HL-60 (cell line): ENCODE measurements around the gene KLF6.

Experiments
- DNase-seq, 2 experiments: peaks; one replicate each; pipeline ENCODE4 v3.0.0-alpha.2; 2010 to 2020; ENCODE audit warnings: low read depth in 1 of 2, low spot score in 1 of 2
- H3K27ac ChIP-seq: fragments of 250-450 bp; sonication (Bioruptor Pico); replicated peaks from 2 replicates; pipeline ENCODE4 v1.5.1; 2020; ENCODE audit warnings: mild to moderate bottlenecking, moderate library complexity
- H3K27me3 ChIP-seq: fragments of 250-450 bp; sonication (Bioruptor Pico); 2 replicates; pipeline ENCODE4 v1.5.1; 2021; ENCODE audit warnings: mild to moderate bottlenecking, moderate library complexity; ENCODE audit not compliant: insufficient read depth, poor library complexity, severe bottlenecking
- H3K4me3 ChIP-seq: replicated peaks from 2 replicates; pipeline ENCODE4 v1.5.1; 2011; ENCODE audit warnings: mild to moderate bottlenecking, control low read depth, low read length; ENCODE audit not compliant: insufficient read depth
- GABPA ChIP-seq: IDR thresholded peaks from 2 replicates; pipeline ENCODE4 v1.6.1; 2012; ENCODE audit warnings: low read depth
- POLR2AphosphoS5 ChIP-seq: IDR thresholded peaks from 2 replicates; pipeline ENCODE4 v1.6.1; 2012; ENCODE audit warnings: low read depth
- SPI1 ChIP-seq: IDR thresholded peaks from 2 replicates; pipeline ENCODE4 v1.6.1; 2012; ENCODE audit warnings: low read depth, mild to moderate bottlenecking, borderline replicate concordance
- TF ChIP-seq, protein P1 (sequence below): IDR thresholded peaks from 2 replicates; pipeline ENCODE4 v1.6.1; 2012; ENCODE audit warnings: low read depth; ENCODE audit not compliant: insufficient replicate concordance
- TF ChIP-seq, protein P2 (sequence below): IDR thresholded peaks from one replicate; pipeline ENCODE4 v1.5.1; 2011; ENCODE audit warnings: low read length, control low read depth, inconsistent platforms; ENCODE audit not compliant: insufficient read depth

The KLF6 gene

GRCh38 chr10:3758491-3758970 is 26.5 kb downstream of the KLF6 start:
- H3K27me3 ChIP-seq = no peaks in the 10 kb centered on the region
- H3K27ac ChIP-seq = no peak overlapping the region
- no peak overlapping the region for H3K4me3 ChIP-seq
- DNase-seq = no peak
- TF ChIP-seq GABPA = no peak

GRCh38 chr10:3757638-3758490 is 27.1 kb downstream of the KLF6 start:
- Histone ChIP-seq H3K27me3 (no peaks in the 10 kb centered on the region), H3K4me3 (no peak overlapping the region), H3K27ac (no peak overlapping the region)
- DNase-seq = no peak
- TF ChIP-seq, protein P1, sequence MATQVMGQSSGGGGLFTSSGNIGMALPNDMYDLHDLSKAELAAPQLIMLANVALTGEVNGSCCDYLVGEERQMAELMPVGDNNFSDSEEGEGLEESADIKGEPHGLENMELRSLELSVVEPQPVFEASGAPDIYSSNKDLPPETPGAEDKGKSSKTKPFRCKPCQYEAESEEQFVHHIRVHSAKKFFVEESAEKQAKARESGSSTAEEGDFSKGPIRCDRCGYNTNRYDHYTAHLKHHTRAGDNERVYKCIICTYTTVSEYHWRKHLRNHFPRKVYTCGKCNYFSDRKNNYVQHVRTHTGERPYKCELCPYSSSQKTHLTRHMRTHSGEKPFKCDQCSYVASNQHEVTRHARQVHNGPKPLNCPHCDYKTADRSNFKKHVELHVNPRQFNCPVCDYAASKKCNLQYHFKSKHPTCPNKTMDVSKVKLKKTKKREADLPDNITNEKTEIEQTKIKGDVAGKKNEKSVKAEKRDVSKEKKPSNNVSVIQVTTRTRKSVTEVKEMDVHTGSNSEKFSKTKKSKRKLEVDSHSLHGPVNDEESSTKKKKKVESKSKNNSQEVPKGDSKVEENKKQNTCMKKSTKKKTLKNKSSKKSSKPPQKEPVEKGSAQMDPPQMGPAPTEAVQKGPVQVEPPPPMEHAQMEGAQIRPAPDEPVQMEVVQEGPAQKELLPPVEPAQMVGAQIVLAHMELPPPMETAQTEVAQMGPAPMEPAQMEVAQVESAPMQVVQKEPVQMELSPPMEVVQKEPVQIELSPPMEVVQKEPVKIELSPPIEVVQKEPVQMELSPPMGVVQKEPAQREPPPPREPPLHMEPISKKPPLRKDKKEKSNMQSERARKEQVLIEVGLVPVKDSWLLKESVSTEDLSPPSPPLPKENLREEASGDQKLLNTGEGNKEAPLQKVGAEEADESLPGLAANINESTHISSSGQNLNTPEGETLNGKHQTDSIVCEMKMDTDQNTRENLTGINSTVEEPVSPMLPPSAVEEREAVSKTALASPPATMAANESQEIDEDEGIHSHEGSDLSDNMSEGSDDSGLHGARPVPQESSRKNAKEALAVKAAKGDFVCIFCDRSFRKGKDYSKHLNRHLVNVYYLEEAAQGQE = no peak
- TF ChIP-seq POLR2AphosphoS5 (no peak), GABPA (no peak), SPI1 (no peak)
- TF ChIP-seq, protein P2, sequence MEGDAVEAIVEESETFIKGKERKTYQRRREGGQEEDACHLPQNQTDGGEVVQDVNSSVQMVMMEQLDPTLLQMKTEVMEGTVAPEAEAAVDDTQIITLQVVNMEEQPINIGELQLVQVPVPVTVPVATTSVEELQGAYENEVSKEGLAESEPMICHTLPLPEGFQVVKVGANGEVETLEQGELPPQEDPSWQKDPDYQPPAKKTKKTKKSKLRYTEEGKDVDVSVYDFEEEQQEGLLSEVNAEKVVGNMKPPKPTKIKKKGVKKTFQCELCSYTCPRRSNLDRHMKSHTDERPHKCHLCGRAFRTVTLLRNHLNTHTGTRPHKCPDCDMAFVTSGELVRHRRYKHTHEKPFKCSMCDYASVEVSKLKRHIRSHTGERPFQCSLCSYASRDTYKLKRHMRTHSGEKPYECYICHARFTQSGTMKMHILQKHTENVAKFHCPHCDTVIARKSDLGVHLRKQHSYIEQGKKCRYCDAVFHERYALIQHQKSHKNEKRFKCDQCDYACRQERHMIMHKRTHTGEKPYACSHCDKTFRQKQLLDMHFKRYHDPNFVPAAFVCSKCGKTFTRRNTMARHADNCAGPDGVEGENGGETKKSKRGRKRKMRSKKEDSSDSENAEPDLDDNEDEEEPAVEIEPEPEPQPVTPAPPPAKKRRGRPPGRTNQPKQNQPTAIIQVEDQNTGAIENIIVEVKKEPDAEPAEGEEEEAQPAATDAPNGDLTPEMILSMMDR = no peak

DNA sequence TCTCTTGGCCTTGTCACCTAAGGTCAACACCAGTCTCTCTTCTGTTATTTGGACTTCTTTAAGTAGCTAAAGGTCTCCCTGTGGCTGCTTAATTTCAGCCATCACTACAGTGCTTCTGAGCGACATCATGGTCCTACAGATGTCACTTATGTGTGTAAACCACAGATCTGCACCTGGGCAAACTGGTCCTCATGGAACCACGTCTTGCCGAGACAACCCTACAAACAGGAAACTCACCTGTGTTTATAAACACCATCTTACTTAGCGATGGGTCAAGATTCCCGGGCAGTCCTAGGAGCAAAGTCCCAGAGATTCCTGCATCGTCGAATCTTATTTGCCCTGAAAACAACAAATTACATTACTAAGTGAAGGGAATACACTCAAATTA is 27.8 kb downstream of the KLF6 start:
- H3K27ac ChIP-seq = no peak overlapping the region
- no peak overlapping the region for H3K4me3 ChIP-seq
- no peaks in the 10 kb centered on the region for H3K27me3 ChIP-seq
- TF ChIP-seq SPI1 (no peak), GABPA (no peak)
- no peak for DNase-seq

GRCh38 chr10:3756360-3756740 is 28.7 kb downstream of the KLF6 start:
- TF ChIP-seq SPI1 = no peak
- no peak for TF ChIP-seq GABPA
- TF ChIP-seq, protein P1 = no peak
- TF ChIP-seq POLR2AphosphoS5 = no peak
- TF ChIP-seq, protein P2 = no peak
- Histone ChIP-seq H3K4me3 (no peak overlapping the region), H3K27me3 (no peaks in the 10 kb centered on the region), H3K27ac (no peak overlapping the region)
- DNase-seq = no peak
